8988T (cell line): ENCODE measurements around the gene CARMIL3.
"Not testable (repeated sequence)": the region's sequence is repeated elsewhere in the genome, so short reads cannot be mapped to it uniquely, and the experiment has no call there.

Source experiments
- DNase-seq: peaks from one replicate; pipeline ENCODE4 v3.0.0; 2011

The CARMIL3 gene

GRCh38 chr14:24037658-24038037 is 14.2 kb upstream of the CARMIL3 start:
- no peak for DNase-seq

- no peak for DNase-seq
Observed at GRCh38 chr14:24038686-24039085, 13.1 kb upstream of the CARMIL3 start.

- DNase-seq, result no peak
Observed at GRCh38 chr14:24040692-24041091, 11.1 kb upstream of the CARMIL3 start.

GRCh38 chr14:24042746-24043145 is 9.1 kb upstream of the CARMIL3 start:
- no peak for DNase-seq

- DNase-seq, result not testable (repeated sequence)
Observed at GRCh38 chr14:24049002-24049401, 2.8 kb upstream of the CARMIL3 start.

GRCh38 chr14:24050753-24051152 is 1.1 kb upstream of the CARMIL3 start:
- not testable (repeated sequence) for DNase-seq

- no peak for DNase-seq
Observed at GRCh38 chr14:24051176-24051788, 527 bp upstream of the CARMIL3 start.

- DNase-seq, result peak; percentile 2
Observed at GRCh38 chr14:24052656-24053547, 1.1 kb downstream of the CARMIL3 start.

GRCh38 chr14:24053548-24054323 is 1.9 kb downstream of the CARMIL3 start:
- DNase-seq, result peak; percentile 6

GRCh38 chr14:24054324-24054641 is 2.5 kb downstream of the CARMIL3 start:
- DNase-seq, result peak; percentile 10

- DNase-seq, result no peak
Observed at GRCh38 chr14:24054646-24055045, 2.8 kb downstream of the CARMIL3 start.

GRCh38 chr14:24055971-24056799 is 4.4 kb downstream of the CARMIL3 start:
- DNase-seq, result peak; percentile 8

GRCh38 chr14:24056800-24057184 is 5.0 kb downstream of the CARMIL3 start:
- DNase-seq, result no peak

GRCh38 chr14:24057271-24057670 is 5.5 kb downstream of the CARMIL3 start:
- DNase-seq, result peak; percentile 8

GRCh38 chr14:24057867-24058259 is 6.1 kb downstream of the CARMIL3 start:
- peak; percentile 5 for DNase-seq

- peak; percentile 82 for DNase-seq
Observed at GRCh38 chr14:24058260-24058950, 6.6 kb downstream of the CARMIL3 start.

GRCh38 chr14:24058951-24059475 is 7.2 kb downstream of the CARMIL3 start:
- DNase-seq, result peak; percentile 6

GRCh38 chr14:24059841-24060388 is 8.1 kb downstream of the CARMIL3 start:
- DNase-seq, result no peak

GRCh38 chr14:24060443-24060842 is 8.6 kb downstream of the CARMIL3 start:
- DNase-seq, result no peak

GRCh38 chr14:24060984-24061913 is 9.4 kb downstream of the CARMIL3 start:
- no peak for DNase-seq
